ENCODE data around the gene YY1.
"Not testable (repeated sequence)": the region's sequence is repeated elsewhere in the genome, so short reads cannot be mapped to it uniquely, and the experiment has no call there.

YY1 gene

DNA sequence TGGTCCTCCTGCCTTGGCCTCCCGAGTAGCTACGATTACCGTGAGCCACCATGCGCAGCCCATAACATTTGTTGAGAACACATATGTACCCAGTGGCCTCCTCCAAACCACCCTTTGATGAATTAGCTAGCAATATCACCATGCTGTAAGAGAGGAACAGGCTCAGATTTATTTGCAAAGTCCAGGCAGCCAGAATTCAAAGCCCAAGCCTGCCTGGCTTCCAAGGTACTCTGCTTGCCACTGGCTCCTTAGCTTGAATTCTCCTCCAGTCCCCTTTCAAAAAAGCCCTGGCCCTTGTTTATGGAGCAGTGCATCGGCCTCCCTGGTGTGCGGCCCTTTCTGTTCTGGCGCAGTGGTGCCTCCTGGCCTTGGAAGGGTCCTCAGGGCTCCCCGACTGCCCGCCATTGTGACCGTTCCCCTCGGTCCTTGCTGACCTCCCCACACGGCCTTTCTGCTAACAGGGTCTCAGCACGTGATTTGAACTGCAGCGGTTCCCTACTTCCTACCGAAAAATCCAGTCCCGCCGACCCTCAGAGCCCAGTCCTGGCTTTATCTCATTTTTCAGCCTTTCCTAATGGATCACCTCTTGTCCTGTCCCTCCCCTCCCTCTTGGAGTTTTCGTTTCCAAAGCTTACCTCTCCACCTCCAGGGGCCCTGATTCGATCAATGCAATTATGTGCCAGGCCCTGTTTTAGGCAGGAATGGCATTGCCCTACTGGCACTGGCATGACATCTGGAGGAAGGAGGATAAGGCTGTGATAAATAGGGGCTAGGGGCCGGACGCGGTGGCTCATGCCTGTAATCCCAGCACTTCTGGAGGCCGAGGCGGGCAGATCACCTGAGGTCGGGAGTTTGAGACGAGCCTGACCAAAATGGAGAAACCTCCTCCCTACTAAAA lies 45.3 kb downstream of the YY1 start:
- no peak for DNase-seq (ENCODE audit: low read depth in 1 of 2, low spot score in 1 of 2)

DNA sequence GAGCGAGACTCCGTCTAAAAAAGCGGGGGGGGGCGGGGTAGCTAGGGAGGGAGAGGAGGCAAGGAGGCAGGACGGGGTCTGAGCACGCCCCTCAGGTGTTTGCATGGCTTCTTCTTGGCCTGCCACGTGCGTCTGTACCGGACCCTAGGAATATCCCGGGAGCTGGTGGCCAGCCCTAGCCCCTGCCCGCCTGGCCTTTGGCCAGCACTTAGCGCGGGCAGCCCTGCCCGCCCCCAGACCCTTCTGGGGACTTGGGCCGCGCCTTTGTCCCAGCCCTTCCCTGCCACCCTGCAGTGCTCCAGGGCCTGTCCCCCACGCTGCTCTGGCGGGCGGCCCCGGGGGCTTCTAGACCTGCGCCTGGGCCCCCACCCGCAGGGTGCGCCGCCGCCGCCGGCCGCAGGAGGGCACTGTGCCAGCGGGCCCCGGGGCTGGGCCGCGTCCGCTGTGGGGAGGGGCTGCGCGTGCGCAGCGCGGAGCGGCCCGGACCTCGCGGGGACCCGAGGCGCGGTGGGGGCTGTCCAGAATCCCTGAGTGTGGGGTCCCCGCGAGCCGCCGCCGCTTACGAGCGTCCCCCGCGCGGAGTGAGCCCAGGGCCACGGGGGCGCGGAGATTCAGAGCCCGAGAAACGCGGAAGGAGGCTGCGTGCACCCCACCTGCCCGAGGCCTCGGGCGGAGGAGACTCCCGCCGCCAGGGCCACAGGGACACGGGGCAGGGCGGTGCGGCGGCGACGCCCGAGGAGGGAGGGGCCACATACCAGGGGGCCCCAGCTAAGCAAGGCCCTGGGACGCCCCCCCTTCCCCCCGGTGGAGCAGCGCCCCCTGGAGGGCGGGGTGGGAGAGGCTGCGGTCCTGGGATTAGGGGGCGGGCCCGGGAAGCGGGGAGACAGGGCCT lies 46.3 kb downstream of the YY1 start:
- DNase-seq (ENCODE audit: low read depth in 1 of 2, low spot score in 1 of 2) = peak; percentile 62 to 64

DNA sequence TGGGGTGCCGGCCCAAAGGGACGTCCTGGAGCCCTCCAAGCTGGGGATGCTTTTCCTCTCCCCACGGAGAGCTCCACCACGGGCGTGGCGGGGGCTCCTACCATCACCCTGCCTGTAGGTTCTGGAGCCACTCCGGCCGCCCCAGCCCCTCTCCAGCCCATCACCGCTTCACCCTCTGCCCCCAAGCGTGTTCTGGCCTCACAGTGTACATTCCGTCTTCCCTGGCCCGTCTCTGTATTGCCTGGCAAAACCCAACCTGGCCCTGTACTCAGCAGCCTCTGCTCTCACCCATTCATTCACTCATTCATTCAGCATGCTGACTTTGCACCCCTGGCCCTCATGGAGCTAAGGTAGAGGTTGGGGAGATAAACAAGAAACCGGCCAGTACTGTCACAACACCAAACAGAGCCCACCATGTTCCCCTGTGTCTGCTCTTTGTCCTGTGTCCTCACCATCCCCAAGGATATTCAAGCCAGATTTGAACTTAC lies 47.0 kb downstream of the YY1 start:
- no peak for DNase-seq (ENCODE audit: low read depth in 1 of 2, low spot score in 1 of 2)

DNA sequence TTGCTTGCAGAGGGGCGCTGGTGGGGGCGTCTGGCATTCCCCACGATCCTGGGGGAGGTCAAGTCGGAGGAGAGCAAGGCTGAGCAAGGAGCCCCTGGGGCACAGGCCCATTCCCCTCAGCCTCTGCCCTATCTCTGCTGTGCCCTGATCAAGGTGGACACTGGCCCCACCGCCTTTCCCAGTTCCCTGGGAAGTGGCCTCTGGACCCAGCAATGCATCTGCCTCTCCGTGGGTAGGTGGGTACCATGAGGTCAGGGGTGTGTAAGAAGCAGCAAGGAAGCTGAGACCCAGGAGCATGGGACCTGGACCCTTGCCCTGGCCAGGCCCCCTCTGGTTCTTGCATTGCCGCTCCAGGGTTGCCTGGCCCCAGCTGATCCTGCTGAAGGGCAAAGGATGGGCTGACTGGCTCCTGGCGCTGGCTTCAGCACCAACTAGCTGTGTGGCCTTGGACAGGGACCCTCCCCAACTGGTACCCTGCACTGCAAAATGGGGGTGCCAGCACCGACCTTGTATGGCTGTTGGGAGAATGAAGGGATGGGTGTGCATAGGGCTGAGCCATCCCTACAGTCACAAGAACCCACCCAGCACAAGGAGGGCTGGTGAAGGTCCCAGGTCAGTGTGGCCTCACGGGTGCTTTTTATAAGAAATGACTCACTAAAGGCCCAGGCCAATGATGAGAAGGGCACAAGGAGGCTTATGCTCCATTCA lies 47.7 kb downstream of the YY1 start:
- DNase-seq (ENCODE audit: low read depth in 1 of 2, low spot score in 1 of 2) = no peak

DNA sequence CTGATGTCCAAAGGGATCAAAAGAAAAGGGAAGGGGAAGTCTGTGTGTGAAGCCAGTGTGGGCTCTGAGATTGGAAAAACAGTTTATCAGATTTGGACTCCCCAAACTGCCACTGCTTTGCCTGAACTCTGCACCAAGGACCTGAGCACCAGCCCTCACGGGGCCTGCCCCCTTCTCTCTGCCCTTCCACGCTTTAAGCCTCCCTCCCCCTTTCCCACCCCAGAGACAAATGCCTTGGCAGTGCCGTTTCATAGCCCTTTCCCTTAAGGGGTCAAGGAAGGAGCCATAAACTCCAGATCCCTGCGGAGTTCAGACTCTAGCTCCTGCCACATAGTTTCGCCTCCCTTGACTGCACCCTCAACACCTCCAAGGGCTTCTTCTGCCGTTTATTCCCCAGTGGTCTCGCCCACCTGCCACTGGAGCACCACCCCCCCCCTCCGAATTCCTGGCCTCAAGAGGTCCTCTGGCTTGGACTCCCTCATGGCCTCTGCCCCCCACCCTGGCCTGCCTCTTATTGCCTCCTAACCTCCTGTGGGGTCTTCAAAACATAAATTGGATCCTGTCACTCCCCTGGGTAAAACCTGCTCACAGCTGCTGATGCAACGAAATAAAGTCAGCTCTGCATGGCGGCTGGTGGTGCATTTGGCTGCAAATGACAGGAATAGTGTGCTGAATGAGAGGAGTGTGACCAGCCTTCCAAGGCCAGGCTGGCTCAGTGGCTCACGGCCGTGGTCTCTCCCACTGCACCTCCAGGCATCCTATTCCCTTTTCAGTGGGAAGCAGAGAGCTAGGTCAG lies 48.5 kb downstream of the YY1 start:
- no peak for DNase-seq (ENCODE audit: low read depth in 1 of 2, low spot score in 1 of 2)

DNA sequence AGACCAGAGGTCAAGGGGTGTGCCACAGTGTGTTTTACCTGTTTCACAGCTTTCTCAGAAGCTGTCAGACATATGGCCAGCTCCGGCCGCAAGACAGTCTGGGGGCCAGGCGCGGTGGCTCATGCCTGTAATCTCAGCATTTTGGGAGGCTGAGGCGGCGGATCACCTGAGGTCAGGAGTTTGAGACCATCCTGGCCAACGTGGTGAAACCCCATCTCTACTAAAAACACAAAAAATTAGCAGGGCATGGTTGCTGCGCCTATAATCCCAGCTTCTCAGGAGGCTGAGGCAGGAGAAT lies 49.0 kb downstream of the YY1 start:
- DNase-seq (ENCODE audit: low read depth in 1 of 2, low spot score in 1 of 2) = not testable (repeated sequence)

DNA sequence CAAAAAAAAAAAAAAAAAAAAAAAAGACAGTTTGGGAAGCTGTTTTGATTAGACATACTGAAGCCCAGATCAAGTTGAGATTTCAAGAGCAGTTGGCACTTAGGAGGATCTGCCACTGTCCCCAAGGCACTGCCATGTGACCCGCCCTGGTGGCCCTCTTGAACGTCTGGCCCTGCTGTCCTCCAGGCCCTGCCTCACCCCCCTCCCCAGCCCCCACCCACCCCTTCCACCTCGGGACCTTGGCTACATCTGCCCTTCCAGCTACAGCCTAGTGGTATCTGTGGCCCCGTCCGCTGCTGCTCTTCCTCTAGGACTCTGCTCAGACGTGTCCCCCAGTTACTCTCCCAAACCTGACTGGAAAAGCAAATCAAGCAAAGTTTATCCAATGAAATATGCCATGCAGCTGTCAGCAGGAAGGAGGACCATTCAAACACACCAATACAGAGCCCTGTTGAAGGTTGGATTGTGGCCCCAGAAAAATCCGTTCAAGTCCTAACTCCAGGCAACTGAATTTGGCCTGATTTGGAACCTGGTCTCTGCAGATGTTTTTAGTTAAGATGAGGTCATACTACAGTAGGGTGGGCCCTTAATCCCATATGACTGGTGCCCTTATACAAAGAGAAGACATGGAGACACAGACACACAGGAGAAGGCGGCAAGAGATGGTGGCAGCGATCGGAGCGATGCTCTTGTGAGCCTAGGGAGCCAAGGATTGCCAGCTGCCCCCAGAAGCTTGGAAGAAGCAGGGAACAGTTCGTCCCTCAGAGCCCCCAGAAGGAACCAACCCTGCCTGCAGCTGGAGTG lies 49.6 kb downstream of the YY1 start:
- DNase-seq (ENCODE audit: low read depth in 1 of 2, low spot score in 1 of 2) = no peak

DNA sequence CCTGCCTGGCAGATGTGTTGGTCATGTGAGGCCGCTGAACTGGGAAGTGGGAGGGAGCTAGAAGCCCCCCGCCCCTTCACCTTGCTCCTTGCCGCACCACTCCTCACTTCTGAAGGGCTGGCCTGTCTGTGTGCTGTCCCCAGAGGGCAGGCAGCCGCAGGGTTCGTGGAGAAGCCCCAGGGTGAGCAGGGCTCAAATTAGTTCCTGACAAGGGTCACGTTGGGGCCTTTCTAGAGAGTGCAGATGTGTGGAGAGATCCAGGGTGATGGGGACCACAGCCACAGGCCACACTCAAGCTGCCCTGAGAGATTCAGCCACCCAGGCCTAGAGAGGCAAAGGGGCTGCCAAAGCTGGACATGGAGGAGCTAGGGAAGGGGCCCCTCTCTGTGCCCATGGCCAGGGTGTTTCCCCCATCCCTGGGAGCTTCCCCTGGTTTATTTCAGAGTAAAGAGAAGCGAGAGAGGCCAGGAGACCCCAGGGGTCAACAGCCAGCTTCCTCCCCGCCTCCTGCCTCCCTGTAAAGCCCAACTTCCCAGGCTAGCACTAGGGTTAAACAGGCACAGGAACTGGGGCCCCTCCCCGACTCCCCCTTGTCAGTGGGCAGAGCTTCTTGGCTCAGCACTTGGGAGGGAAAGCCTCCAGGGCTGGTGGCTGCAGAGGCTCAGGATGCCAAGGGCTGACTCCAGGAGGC lies 51.1 kb downstream of the YY1 start:
- DNase-seq (ENCODE audit: low read depth in 1 of 2, low spot score in 1 of 2) = no peak

DNA sequence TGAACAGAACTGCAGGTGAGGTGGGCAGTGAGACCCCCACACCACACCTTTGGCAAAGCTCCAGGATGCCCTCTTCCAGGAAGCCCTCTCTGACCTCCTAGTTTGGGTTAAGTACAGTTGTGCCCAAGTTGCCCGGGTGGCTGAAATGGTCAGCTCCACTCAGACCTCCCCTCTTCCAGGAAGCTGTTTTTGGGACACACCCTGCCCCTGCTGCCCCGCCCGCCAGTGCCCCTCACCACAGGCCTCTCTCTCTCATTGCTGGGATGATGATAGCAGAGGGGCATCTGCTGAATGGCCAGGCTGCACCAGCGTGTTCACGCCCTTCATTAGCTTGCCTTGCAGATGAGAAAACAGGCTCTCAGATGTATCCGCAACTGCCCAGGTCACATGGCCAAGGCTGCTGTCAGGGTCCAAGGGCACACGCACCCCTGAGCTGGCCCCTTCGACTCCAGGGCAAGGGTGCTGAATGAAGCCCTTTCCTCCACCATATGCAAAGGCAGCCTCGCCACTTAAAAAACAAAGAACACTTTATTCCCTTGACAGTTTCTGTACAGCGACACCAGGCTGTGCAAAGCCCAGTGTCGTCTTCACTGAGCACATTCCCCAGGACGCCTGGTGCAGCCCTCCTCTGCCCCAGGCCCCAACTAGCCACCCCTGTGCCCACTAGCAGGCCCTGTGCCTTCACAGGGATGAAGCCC lies 51.8 kb downstream of the YY1 start:
- no peak for DNase-seq (ENCODE audit: low read depth in 1 of 2, low spot score in 1 of 2)

DNA sequence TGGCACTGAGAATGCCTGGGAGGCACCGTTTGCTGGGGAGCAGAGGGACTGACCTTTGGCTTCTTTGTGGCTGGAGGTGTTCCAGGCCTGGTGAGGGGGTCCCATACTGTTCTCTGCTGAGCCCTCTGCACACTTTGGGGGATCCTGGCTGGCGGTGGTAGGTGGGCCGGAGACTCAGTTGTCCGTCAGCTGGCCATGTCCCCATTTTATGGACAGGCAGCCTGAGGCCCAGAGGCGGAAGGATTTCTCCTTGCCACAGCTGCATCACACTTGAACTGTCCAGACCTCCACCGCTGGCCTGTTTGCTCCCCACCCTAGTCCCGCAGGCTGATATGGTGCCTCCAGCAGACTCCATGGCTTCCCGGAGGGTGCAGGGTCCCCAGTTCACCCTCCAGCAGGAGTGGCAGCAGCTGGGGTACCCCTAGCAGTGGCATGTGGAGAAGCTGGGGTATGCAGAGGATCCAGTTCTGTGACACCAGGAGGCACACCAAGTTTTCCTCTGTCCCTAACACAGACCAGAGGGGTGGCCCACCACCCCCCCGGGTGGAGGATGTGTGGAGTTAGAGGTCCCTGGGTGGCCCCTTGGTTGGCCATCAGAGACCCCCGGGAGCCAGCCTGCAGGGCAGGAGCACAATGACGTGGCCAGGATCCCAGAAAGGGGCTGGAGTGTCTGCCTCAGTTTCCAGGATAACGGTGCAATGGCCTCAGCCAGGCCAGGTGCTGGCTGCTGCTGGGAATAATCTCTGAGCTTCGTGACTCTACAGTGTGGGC lies 52.5 kb downstream of the YY1 start:
- no peak for DNase-seq (ENCODE audit: low read depth in 1 of 2, low spot score in 1 of 2)

DNA sequence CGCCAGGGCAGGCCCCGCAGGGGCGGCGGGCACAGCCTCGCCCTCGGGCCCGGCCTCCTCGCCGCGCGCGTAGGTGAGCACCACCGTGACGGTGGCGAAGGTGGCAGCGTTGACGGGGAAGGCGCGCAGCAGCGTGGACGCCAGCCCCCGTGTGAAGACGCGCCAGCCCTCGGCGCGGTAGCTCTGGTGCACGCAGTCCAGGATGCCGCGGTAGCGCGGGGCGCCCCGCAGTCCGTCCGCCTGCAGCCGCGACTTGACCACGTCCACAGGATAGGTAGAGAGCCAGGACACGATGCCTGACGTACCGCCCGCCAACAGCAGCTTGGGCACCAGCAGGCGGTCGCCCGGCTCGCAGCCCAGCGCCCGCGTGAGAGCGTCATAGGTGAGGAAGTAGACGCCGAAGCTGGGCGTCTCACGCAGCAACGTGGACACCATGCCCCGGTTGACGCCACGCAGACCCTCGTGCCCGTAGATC lies 53.4 kb downstream of the YY1 start:
- no peak for DNase-seq (ENCODE audit: low read depth in 1 of 2, low spot score in 1 of 2)

DNA sequence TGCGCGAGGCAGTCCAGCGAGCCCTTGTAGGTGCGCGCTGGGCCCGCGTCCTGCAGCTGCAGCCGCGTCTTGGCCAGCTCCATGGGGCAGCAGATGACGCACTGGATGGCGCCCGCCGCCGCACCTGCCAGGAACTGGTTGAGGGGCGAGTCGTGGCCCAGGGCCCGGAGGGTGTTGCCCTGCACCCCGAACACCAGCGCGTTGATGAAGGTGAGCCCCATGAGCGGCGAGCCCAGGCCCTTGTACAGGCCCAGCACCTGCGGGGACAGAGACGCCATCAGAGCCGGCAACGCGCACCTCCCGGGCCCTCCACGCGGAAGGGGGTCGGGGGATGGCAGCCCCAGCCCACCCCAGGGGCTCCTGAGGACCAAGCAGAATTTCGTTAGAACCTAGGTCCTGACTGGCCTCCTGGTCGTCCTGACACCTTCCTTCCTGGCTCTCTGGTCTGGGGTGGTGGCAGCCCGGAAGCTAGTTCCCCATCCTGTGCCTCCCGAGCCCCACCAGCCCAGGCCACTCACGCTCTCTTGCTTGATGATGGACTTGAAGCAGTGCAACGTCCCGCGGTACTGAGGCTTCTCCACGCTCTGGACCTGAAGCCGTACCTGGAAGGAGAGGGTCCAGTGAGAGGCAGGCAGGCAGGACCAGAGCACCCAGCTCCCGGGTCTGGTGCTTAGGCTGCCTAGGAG lies 54.0 kb downstream of the YY1 start:
- no peak for DNase-seq (ENCODE audit: low read depth in 1 of 2, low spot score in 1 of 2)

DNA sequence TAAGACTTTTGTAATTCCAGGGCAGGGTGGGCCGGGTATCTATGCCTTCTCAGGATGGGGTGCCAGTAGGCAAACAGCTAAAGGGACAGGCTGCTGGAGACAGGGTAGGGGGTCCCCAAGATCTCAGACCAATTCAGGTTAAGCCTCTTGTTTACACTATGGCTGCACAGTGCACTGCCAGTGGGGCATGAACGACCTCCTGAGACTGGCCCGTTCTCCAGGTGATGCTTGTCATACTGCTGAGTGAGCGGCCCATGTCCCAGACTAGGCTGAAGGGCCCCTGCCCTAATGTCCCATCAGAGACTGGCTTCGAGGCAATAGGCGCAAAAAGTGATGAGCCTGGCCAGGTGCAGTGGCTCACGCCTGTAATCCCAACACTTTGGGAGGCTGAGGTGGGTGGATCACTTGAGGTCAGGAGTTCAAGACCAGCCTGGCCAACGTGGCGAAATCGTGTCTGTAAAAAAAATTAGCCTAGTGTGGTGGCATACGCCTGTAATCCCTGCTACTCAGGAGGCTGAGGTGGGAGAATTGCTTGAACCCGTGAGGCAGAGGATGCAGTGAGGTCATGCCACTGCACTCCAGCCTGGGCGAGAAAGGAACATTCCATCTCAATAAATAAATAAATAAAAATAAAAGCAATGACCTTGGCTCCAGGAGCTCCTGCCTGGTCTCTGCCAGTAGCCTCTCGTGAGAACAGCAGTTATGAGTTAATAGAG lies 54.7 kb downstream of the YY1 start:
- no peak for DNase-seq (ENCODE audit: low read depth in 1 of 2, low spot score in 1 of 2)

DNA sequence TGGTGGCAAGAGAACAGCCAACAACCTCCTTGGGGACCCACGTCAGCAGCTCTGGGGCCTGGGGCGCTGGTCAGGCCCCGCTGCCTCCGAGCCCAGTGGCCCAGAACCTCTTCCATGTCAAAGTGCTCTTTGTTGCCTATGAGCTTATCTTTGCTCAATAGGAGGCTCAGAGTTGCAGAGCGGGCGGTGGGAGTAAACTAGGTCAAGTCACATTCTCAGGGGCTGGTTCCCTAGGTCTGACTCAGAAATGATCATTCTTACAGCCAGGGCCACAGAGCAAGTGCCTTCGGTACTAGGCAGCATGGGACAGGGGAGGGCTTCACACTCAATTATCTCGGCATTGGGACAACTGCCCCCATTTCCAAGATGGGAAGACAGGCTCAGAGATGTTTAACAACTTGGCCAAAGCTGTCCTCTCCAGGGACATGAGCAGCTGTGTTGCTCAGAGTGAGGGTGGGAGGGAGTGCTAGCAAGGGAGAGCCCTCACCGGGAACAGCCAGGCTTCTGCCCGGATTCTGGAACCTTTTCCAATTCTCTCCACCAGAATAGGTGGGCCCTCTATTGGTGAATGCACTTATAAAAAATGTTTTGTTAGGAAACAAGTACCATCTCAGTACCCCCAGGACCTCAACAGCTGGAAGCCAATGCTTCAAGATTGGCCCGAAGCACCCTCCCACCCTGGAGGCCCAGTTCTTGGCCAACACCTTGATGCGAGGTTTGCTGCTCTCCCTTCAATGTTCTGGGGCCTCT lies 55.4 kb downstream of the YY1 start:
- DNase-seq (ENCODE audit: low read depth in 1 of 2, low spot score in 1 of 2) = no peak

DNA sequence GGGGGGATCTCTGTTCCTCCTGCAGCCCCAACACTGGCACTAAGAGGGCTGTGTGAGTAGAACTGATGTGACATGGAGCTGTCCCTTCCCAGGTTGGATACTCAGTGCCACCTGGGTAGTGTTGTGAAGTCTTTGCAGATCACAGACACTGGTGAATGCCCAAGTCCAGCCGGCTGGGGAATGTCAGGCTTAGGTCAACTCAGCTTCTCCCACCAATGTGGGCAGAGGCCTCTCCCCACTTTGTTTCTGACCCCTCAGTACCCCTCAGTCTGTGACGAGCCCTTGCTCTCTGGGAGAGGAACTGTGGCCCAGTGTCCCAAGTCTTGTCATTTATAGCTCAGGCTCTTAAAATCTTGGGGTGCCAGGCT lies 56.0 kb downstream of the YY1 start:
- no peak for DNase-seq (ENCODE audit: low read depth in 1 of 2, low spot score in 1 of 2)

All from activated CD4-positive, alpha-beta T cell treated with anti-CD3 and anti-CD28 coated beads, Interleukin-2, amount 50 U/mL, for 24 hours (primary cell).